CD8-positive, alpha-beta memory T cell (primary cell): Measurements from ENCODE around the gene COL13A1. TPM values are rescaled to one million over a fixed set of nuclear protein-coding genes. Genes with fewer than 3 reads are reported as not detected.

Experiments used
- CTCF ChIA-PET: fragments of 350-600 bp; sonication (Branson Sonifier 250); formaldehyde crosslinking; loops from one replicate; lab custom pipeline; 2021; ENCODE audit warnings: antibody characterized with exemption; lab: Charles Lee
- POLR2A ChIA-PET: fragments of 350-600 bp; sonication (Branson Sonifier 250); formaldehyde crosslinking; loops from one replicate; lab custom pipeline; 2021; ENCODE audit warnings: antibody characterized with exemption; lab: Charles Lee
- DNase-seq, 5 donors: peaks; one replicate each; pipeline versions ENCODE4 v3.0.0 to v3.0.0-alpha.2; 2020 to 2022; ENCODE audit warnings: mixed read lengths in 1 of 5
- H3K27ac ChIP-seq: one replicate; pipeline ENCODE4 v1.7.0; 2013; ENCODE audit warnings: low read depth, mild to moderate bottlenecking, low read length, moderate library complexity
- H3K27me3 ChIP-seq: 2 replicates; pipeline ENCODE4 v1.7.0; 2013; ENCODE audit warnings: low read length, mild to moderate bottlenecking; ENCODE audit not compliant: insufficient read depth, poor library complexity, severe bottlenecking
- H3K36me3 ChIP-seq: 2 replicates; pipeline ENCODE4 v1.7.0; 2013; ENCODE audit warnings: mild to moderate bottlenecking, low read length, moderate library complexity; ENCODE audit not compliant: insufficient read depth
- H3K4me1 ChIP-seq: 2 replicates; pipeline ENCODE4 v1.7.0; 2013; ENCODE audit warnings: mild to moderate bottlenecking, low read length, moderate library complexity; ENCODE audit not compliant: insufficient read depth
- H3K4me3 ChIP-seq: 2 replicates; pipeline ENCODE4 v1.7.0; 2013; ENCODE audit warnings: mild to moderate bottlenecking, low read length
- H3K9me3 ChIP-seq: 2 replicates; pipeline ENCODE4 v1.7.0; 2013; ENCODE audit warnings: mild to moderate bottlenecking, low read length
- H3K27ac Mint-ChIP-seq, 8 donors: one replicate each; pipeline ENCODE4 v1.8.0; 2020 to 2021; ENCODE audit warnings: mixed read lengths in 8 of 8, mild to moderate bottlenecking in 6 of 8, inconsistent platforms in 3 of 8, moderate library complexity in 3 of 8
- H3K27me3 Mint-ChIP-seq, 2 donors: one replicate each; pipeline ENCODE4 v1.8.0; 2020 to 2021; ENCODE audit warnings: mixed read lengths in 2 of 2, mild to moderate bottlenecking in 1 of 2, moderate library complexity in 1 of 2
- H3K36me3 Mint-ChIP-seq, 3 donors: one replicate each; pipeline ENCODE4 v1.8.0; 2020 to 2021; ENCODE audit warnings: mixed read lengths in 3 of 3, inconsistent platforms in 1 of 3, mild to moderate bottlenecking in 1 of 3
- H3K4me1 Mint-ChIP-seq, 3 donors: one replicate each; pipeline ENCODE4 v1.8.0; 2020 to 2021; ENCODE audit warnings: mixed read lengths in 3 of 3, inconsistent platforms in 1 of 3, mild to moderate bottlenecking in 1 of 3
- H3K4me3 Mint-ChIP-seq, 7 donors: one replicate each; pipeline ENCODE4 v1.8.0; 2020 to 2021; ENCODE audit warnings: mixed read lengths in 7 of 7, mild to moderate bottlenecking in 6 of 7, moderate library complexity in 4 of 7, inconsistent platforms in 2 of 7
- H3K9me3 Mint-ChIP-seq, 5 donors: one replicate each; pipeline ENCODE4 v1.8.0; 2020 to 2022; ENCODE audit warnings: mixed read lengths in 5 of 5, mild to moderate bottlenecking in 3 of 5, moderate library complexity in 2 of 5, inconsistent platforms in 1 of 5
- polyA plus RNA-seq: library from polyadenylated mRNA; unstranded; fragments of 300-500 nt; fragmentation: Illumina TruSeq; gene quantifications from one replicate; pipeline ENCODE4 v1.2.3, GENCODE V29; 2021
- total RNA-seq, 2 experiments: library from RNA; stranded (reverse); gene quantifications; one replicate each; pipeline ENCODE4 v1.2.3, GENCODE V29; 2021

COL13A1 gene
- total and polyA plus RNA-seq, 3 experiments from 2014 or later = not detected

DNA sequence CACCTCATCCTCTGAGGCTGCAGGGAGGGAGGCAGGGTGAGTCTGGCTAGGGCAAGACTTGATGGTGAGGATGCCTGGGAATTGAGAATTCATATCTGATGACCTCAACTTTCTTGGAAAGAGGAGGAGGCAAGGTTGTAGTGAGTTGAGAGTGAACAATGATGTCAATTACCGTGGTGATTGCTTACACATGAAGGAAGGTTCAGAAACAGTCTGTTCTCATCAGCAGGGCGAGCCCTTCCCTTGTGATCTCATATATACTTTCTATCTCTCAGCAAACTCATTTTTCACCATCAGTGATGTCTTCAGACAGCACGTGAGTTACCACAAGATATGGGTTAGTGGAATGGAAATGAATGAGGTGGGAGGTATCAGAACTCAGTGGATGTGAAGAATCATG lies 20.1 kb upstream of the COL13A1 start:
- ChIA-PET CTCF (no interaction called here), POLR2A (no interaction called here)
- Histone ChIP-seq H3K36me3 (no peaks in the 10 kb centered on the region), H3K27me3 (no peaks in the 10 kb centered on the region), H3K4me1 (no peaks in the 10 kb centered on the region), H3K4me3 (no peak overlapping the region), H3K9me3 (no peaks in the 10 kb centered on the region), H3K27ac (no peak overlapping the region)
- Mint-ChIP-seq H3K4me3 (no peak overlapping the region), H3K36me3 (no peaks in the 10 kb centered on the region), H3K27me3 (peaks cover 3 to 15% of the 10 kb centered on the region in 2 donors), H3K9me3 (no peaks in the 10 kb centered on the region), H3K27ac (no peak overlapping the region), H3K4me1 (no peaks in the 10 kb centered on the region)
- no peak for DNase-seq

DNA sequence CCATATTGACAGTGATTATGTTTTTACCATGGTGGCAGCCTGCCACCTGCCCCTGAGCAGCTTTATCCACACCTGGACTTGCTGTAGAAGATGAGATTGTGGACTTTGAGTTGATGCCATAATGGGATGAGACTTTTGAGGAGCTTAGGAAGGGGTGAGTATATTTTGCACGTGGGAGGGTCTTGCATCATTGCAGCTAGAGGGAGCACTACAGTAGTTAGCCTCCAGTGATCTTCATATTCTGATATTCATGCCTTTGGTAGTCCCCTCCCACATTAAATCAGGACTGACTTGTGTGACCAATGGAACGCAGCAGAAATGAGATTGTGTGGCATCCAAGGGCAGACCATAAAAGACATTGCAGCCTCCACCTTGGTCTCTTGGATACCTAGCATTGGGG lies 18.2 kb upstream of the COL13A1 start:
- no peaks in the 10 kb centered on the region for H3K27me3 ChIP-seq
- POLR2A ChIA-PET = no interaction called here
- H3K4me3 Mint-ChIP-seq = no peak overlapping the region
- H3K27ac ChIP-seq = no peak overlapping the region
- no peaks in the 10 kb centered on the region for H3K4me1 ChIP-seq
- H3K4me3 ChIP-seq = no peak overlapping the region
- H3K27me3 Mint-ChIP-seq = peaks cover 4 to 16% of the 10 kb centered on the region in 2 donors
- H3K4me1 Mint-ChIP-seq = no peaks in the 10 kb centered on the region
- H3K9me3 ChIP-seq = no peaks in the 10 kb centered on the region
- no peaks in the 10 kb centered on the region for H3K36me3 ChIP-seq
- no peak overlapping the region for H3K27ac Mint-ChIP-seq
- DNase-seq = no peak
- CTCF ChIA-PET = no interaction called here
- H3K36me3 Mint-ChIP-seq = no peaks in the 10 kb centered on the region
- H3K9me3 Mint-ChIP-seq = no peaks in the 10 kb centered on the region

DNA sequence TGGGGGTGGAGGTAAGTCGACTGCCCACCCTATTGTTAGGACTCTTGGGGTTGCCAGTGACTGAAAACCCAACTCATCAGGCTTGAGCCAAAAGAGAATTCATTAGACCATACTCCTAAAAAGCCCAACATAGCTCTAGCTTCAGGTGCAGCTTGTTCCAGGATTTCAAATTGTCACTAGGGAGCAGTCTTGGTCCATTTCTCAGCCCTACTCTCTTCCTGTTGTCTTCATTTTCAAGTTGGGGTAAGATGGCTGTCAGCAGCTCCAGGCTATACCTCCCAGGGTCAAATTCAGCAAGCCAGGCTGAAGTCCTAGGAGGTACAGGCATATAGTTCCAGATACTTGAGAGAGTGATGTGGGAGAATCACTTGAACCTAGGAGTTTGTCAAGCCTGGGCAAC lies 14.9 kb upstream of the COL13A1 start:
- ChIA-PET CTCF (no interaction called here), POLR2A (no interaction called here)
- no peaks in the 10 kb centered on the region for H3K4me1 Mint-ChIP-seq
- no peak overlapping the region for H3K27ac Mint-ChIP-seq
- no peak for DNase-seq
- no peaks in the 10 kb centered on the region for H3K36me3 ChIP-seq
- H3K4me1 ChIP-seq = no peaks in the 10 kb centered on the region
- H3K27ac ChIP-seq = no peak overlapping the region
- peaks cover 4 to 22% of the 10 kb centered on the region in 2 donors for H3K27me3 Mint-ChIP-seq
- no peak overlapping the region for H3K4me3 Mint-ChIP-seq
- no peaks in the 10 kb centered on the region for H3K9me3 Mint-ChIP-seq
- no peaks in the 10 kb centered on the region for H3K36me3 Mint-ChIP-seq
- H3K4me3 ChIP-seq = no peak overlapping the region
- H3K9me3 ChIP-seq = no peaks in the 10 kb centered on the region
- H3K27me3 ChIP-seq = no peaks in the 10 kb centered on the region

DNA sequence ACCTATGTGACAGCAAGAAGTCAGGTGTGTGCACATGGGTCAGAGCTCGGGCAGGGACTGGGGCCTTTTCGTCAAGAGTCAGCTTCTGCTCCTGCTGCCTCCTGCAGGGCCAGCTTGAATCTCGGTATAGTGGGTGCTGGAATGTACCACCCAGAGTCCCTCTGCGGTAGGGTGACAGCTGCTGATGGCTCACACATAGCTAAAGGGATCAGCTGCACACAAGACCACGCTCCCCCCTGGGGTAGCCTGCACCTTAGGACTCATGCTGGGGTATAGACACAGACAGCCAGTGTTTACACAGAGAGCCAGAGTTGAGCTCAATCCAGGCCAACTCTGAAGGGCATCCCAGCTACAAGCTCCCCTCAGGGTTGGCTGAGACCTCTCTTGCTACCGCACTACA lies 14.0 kb upstream of the COL13A1 start:
- Mint-ChIP-seq H3K27me3 (peaks cover 4 to 24% of the 10 kb centered on the region in 2 donors), H3K27ac (no peak overlapping the region), H3K9me3 (peaks cover 0 to 2% (median 0%) of the 10 kb centered on the region in 5 donors), H3K4me1 (no peaks in the 10 kb centered on the region), H3K36me3 (no peaks in the 10 kb centered on the region), H3K4me3 (no peak overlapping the region)
- no peaks in the 10 kb centered on the region for H3K4me1 ChIP-seq
- no peaks in the 10 kb centered on the region for H3K27me3 ChIP-seq
- H3K36me3 ChIP-seq = no peaks in the 10 kb centered on the region
- no peaks in the 10 kb centered on the region for H3K9me3 ChIP-seq
- no peak overlapping the region for H3K27ac ChIP-seq
- POLR2A ChIA-PET = no interaction called here
- H3K4me3 ChIP-seq = no peak overlapping the region
- CTCF ChIA-PET = no interaction called here
- DNase-seq = no peak

DNA sequence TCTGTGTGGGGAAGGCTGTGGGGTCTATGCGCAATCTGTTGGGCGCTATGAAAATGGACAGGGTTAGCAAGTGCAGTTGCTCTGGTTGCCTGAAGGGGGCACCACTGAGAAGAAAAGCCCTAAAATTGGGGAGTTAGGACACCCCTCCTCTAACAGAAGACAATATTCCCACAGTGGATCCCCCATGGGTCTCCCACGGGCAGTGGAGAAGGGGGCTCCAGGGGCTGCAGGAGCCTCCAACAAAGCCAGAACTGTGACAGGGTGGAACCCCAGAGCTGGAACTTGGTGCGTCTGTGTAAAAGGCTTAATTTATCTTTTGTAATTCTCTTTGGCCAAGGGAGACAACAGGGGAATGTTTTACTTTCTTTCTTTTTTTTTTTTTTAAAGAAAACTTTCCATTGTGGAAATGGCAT lies 12.5 kb upstream of the COL13A1 start:
- no peak overlapping the region for H3K27ac Mint-ChIP-seq
- no peaks in the 10 kb centered on the region for H3K4me1 Mint-ChIP-seq
- no peak overlapping the region for H3K4me3 Mint-ChIP-seq
- H3K27ac ChIP-seq = no peak overlapping the region
- H3K36me3 Mint-ChIP-seq = no peaks in the 10 kb centered on the region
- peaks cover 5 to 28% of the 10 kb centered on the region in 2 donors for H3K27me3 Mint-ChIP-seq
- peaks cover 0 to 3% (median 0%) of the 10 kb centered on the region in 5 donors for H3K9me3 Mint-ChIP-seq
- ChIA-PET POLR2A (interaction anchor here (0.7 kb wide), 1 partner anchor 326 kb away, joined by 3 read pairs; no protein-coding TSS in a partner anchor), CTCF (no interaction called here)
- no peak overlapping the region for H3K4me3 ChIP-seq
- H3K27me3 ChIP-seq = no peaks in the 10 kb centered on the region
- no peaks in the 10 kb centered on the region for H3K36me3 ChIP-seq
- DNase-seq = no peak
- no peaks in the 10 kb centered on the region for H3K4me1 ChIP-seq
- H3K9me3 ChIP-seq = no peaks in the 10 kb centered on the region

DNA sequence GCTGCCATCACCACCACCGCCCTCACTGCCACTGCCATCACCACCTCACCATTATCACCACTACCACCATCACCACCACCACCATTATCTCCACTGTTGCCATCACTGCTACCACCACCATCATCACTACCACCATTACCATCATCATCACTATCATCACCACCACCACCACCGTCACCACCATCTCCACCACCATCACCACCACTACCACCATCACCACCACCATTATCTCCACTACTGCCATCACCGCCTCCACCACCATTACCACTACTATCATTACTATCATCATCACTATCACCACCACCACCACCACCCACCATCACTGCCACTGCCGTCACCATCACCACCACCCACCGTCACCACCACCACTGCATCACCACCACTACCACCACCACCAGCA lies 9.9 kb upstream of the COL13A1 start:
- ChIA-PET CTCF (no interaction called here), POLR2A (no interaction called here)

DNA sequence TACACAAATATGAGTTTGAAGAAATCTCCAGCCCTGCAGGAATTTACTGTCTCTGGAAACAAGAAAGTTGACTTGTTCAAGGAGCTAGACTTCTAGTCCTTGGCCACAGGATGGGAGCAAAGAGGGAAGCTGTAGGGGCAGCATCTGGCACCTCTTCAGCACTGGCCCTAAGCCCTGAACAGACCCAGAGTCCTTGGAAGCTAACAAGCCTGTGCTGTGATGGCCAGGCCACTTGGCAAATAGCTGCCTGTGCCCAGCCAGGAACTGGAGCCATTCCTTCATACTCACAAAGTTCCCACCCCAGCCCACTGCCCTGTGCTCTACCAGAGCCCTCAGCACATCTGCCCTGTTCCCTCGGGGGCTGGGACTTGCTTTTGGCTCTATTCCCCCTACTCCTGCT lies 9.4 kb upstream of the COL13A1 start:
- POLR2A ChIA-PET = no interaction called here
- no peaks in the 10 kb centered on the region for H3K4me1 Mint-ChIP-seq
- CTCF ChIA-PET = no interaction called here

More for the DNA sequence above, 9.9 kb upstream of the COL13A1 start:
- Histone ChIP-seq H3K27ac (no peak overlapping the region), H3K4me1 (no peaks in the 10 kb centered on the region), H3K9me3 (no peaks in the 10 kb centered on the region), H3K4me3 (no peak overlapping the region), H3K36me3 (no peaks in the 10 kb centered on the region), H3K27me3 (peaks cover 6% of the 10 kb centered on the region)
- no peak for DNase-seq
- peaks cover 7 to 40% of the 10 kb centered on the region in 2 donors for H3K27me3 Mint-ChIP-seq
- no peaks in the 10 kb centered on the region for H3K36me3 Mint-ChIP-seq
- peaks cover 0 to 8% (median 0%) of the 10 kb centered on the region in 5 donors for H3K9me3 Mint-ChIP-seq
- no peaks in the 10 kb centered on the region for H3K4me1 Mint-ChIP-seq
- no peak overlapping the region for H3K27ac Mint-ChIP-seq
- H3K4me3 Mint-ChIP-seq = no peak overlapping the region

DNA sequence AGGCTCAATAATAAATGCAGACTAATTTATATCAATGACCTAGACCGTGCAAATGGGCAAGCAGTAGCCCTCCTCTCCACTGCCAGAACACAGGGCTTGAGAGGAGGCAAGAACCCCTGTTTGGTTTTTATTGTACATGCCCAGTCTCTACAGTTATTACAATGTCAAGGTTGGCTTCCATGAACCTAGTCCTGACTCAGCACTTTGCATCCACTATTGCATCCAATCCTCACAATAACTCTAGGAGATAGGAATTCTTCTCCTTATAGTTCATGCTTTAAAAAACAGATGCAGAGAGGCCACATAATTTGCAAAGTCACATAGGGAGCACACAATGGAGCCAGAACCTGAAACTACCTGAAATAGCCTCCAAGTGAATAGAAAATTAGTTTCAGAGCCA lies 7.0 kb upstream of the COL13A1 start:
- DNase-seq = no peak
- Mint-ChIP-seq H3K4me3 (no peak overlapping the region), H3K36me3 (no peaks in the 10 kb centered on the region), H3K27me3 (peaks cover 15 to 56% of the 10 kb centered on the region in 2 donors), H3K27ac (no peak overlapping the region), H3K4me1 (no peaks in the 10 kb centered on the region), H3K9me3 (peaks cover 0 to 8% (median 0%) of the 10 kb centered on the region in 5 donors)
- Histone ChIP-seq H3K27ac (no peak overlapping the region), H3K9me3 (no peaks in the 10 kb centered on the region), H3K27me3 (peaks cover 6% of the 10 kb centered on the region), H3K4me3 (no peak overlapping the region), H3K36me3 (no peaks in the 10 kb centered on the region), H3K4me1 (no peaks in the 10 kb centered on the region)
- POLR2A ChIA-PET = no interaction called here
- CTCF ChIA-PET = interaction anchor here (0.8 kb wide), 1 partner anchor 279 kb away, joined by 3 read pairs; no protein-coding TSS in a partner anchor

More for the DNA sequence above, 9.4 kb upstream of the COL13A1 start:
- H3K36me3 Mint-ChIP-seq = no peaks in the 10 kb centered on the region
- no peak overlapping the region for H3K4me3 ChIP-seq
- peaks cover 6% of the 10 kb centered on the region for H3K27me3 ChIP-seq
- H3K27me3 Mint-ChIP-seq = peaks cover 8 to 44% of the 10 kb centered on the region in 2 donors
- H3K4me3 Mint-ChIP-seq = no peak overlapping the region
- no peaks in the 10 kb centered on the region for H3K9me3 ChIP-seq
- H3K27ac ChIP-seq = no peak overlapping the region
- no peaks in the 10 kb centered on the region for H3K4me1 ChIP-seq
- no peak for DNase-seq
- no peaks in the 10 kb centered on the region for H3K36me3 ChIP-seq
- H3K9me3 Mint-ChIP-seq = peaks cover 0 to 8% (median 0%) of the 10 kb centered on the region in 5 donors
- H3K27ac Mint-ChIP-seq = no peak overlapping the region
